Activated naive CD4-positive, alpha-beta T cell treated with anti-CD3 and anti-CD28 coated beads, Interleukin-2, amount 10 ng/mL, durations not matched to agents 7 days and 5 days (primary cell): ENCODE data around the gene CHD6.

ENCODE experiments used
- CTCF ChIA-PET: fragments of 350-600 bp; sonication (Branson Sonifier 250); formaldehyde crosslinking; loops from one replicate; lab custom pipeline; 2021; ENCODE audit warnings: antibody characterized with exemption; lab: Charles Lee
- DNase-seq: peaks from one replicate; pipeline ENCODE4 v3.0.0-alpha.2; 2020
- H3K27ac Mint-ChIP-seq: one replicate; pipeline ENCODE4 v1.8.0; 2021; ENCODE audit warnings: mild to moderate bottlenecking, moderate library complexity, mixed read lengths
- H3K27me3 Mint-ChIP-seq: one replicate; pipeline ENCODE4 v1.8.0; 2021; ENCODE audit warnings: mild to moderate bottlenecking, mixed read lengths
- H3K36me3 Mint-ChIP-seq: one replicate; pipeline ENCODE4 v1.8.0; 2021; ENCODE audit warnings: mixed read lengths
- H3K4me1 Mint-ChIP-seq: one replicate; pipeline ENCODE4 v1.8.0; 2021; ENCODE audit warnings: mixed read lengths
- H3K4me3 Mint-ChIP-seq: one replicate; pipeline ENCODE4 v1.8.0; 2021; ENCODE audit warnings: mild to moderate bottlenecking, moderate library complexity, mixed read lengths
- H3K9me3 Mint-ChIP-seq: one replicate; pipeline ENCODE4 v1.8.0; 2021; ENCODE audit warnings: mixed read lengths

CHD6 gene

DNA sequence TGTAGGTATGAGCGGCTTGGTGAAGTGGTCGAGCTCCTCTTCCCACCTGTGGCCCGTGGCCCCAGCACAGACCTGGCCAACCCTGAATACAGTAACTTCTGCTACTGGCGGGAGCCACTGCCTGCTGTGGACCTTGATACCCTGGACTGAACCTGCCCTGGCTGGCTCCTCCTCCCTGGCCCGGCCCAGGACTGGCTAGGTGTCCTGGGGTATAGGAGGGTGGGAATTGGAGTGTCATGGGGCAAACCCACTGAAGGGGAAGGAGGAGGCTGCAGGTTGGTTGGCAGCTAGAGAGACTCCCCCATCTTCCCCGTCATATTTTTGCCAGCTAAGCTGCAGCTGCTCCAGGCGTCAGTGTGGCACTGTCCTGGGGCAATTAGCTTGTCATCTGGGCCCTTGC, 259.5 kb downstream of the CHD6 start:
- CTCF ChIA-PET: no interaction called here
- DNase-seq: no peak
- Mint-ChIP-seq H3K27ac (no peak overlapping the region), H3K9me3 (no peaks in the 10 kb centered on the region), H3K36me3 (no peaks in the 10 kb centered on the region), H3K4me3 (no peak overlapping the region), H3K4me1 (no peaks in the 10 kb centered on the region), H3K27me3 (no peaks in the 10 kb centered on the region)

- no peaks in the 10 kb centered on the region for H3K9me3 Mint-ChIP-seq
- DNase-seq: no peak
- H3K27ac Mint-ChIP-seq: no peak overlapping the region
- no peak overlapping the region for H3K4me3 Mint-ChIP-seq
- CTCF ChIA-PET: no interaction called here
- no peaks in the 10 kb centered on the region for H3K36me3 Mint-ChIP-seq
- H3K4me1 Mint-ChIP-seq: no peaks in the 10 kb centered on the region
- no peaks in the 10 kb centered on the region for H3K27me3 Mint-ChIP-seq
Measured at GRCh38 chr20:41358230-41358629, 259.9 kb downstream of the CHD6 start.

DNA sequence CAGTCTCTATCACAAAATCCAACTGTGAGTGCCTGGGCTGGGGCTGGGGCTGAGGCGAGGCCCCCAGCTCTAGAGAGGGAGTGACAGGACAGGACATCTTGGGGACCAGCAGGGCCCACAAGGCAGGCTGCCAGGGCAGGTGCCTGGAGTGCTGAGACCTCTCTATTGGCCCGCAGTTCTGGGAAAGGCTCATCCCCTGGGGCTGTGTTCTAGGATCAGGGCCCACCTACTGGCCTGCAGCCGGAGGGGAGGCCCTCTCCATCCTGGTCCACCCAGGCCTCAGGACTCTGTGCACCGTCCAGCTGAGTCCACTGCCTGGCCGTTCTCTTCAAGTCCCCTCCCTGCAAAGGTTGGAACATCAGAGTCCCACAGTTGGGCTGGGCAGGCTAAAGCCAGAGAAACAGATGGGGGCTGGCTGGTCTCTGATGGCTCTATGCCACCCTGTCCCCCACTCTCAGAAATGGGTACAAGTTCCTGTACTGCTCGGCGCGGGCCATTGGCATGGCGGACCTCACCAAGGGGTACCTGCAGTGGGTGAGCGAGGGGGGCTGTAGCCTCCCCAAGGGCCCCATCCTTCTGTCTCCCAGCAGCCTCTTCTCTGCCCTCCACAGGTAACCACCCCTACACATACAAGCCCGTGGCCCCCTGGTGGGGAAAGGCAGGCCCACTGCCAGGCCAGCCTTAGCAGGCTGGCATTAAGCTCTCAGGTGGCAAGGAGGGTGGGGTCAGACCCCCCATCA, 260.6 kb downstream of the CHD6 start:
- no peak for DNase-seq
- no peak overlapping the region for H3K4me3 Mint-ChIP-seq
- no peaks in the 10 kb centered on the region for H3K9me3 Mint-ChIP-seq
- H3K36me3 Mint-ChIP-seq: no peaks in the 10 kb centered on the region
- no peak overlapping the region for H3K27ac Mint-ChIP-seq
- CTCF ChIA-PET: no interaction called here
- no peaks in the 10 kb centered on the region for H3K27me3 Mint-ChIP-seq
- no peaks in the 10 kb centered on the region for H3K4me1 Mint-ChIP-seq

- Mint-ChIP-seq H3K4me3 (no peak overlapping the region), H3K9me3 (no peaks in the 10 kb centered on the region), H3K4me1 (no peaks in the 10 kb centered on the region), H3K36me3 (no peaks in the 10 kb centered on the region), H3K27ac (no peak overlapping the region), H3K27me3 (no peaks in the 10 kb centered on the region)
- CTCF ChIA-PET: no interaction called here
- DNase-seq: no peak
Measured at GRCh38 chr20:41356951-41357350, 261.2 kb downstream of the CHD6 start.

DNA sequence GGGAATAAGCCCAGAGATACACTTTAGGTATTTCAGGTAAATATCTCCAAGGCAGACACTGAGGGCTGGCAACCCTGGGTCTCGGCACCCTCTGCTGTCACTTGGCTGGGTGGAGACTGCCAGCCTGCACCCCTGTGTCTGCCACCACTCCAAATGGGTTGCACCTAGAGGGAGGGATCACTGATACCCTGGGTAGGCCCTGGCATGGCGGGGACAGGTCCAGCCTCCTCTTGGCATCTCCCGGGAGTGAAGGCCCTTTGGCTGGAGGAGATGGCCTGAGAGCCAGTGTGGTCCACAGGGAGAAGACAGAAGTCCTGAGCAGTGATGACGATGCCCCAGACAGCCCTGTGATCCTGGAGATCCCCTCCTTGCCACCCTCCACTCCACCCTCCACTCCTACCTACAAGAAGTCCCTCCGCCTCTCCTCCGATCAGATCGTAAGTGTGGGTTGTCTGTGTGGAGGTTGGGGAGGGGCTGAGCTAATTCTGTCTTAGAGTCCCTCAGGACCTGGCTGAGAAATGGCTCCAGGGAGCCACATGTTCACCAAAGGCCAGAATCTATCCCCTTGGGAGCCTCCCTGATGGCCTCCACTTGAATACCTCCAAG, 262.5 kb downstream of the CHD6 start:
- no peak overlapping the region for H3K27ac Mint-ChIP-seq
- no peak for DNase-seq
- CTCF ChIA-PET: no interaction called here

GRCh38 chr20:41355192-41355591, 263.0 kb downstream of the CHD6 start:
- Mint-ChIP-seq H3K27me3 (peaks cover 4% of the 10 kb centered on the region), H3K4me3 (no peak overlapping the region), H3K9me3 (no peaks in the 10 kb centered on the region), H3K4me1 (no peaks in the 10 kb centered on the region), H3K36me3 (no peaks in the 10 kb centered on the region), H3K27ac (no peak overlapping the region)
- CTCF ChIA-PET: no interaction called here
- no peak for DNase-seq

More for the DNA sequence above, 262.5 kb downstream of the CHD6 start:
- Mint-ChIP-seq H3K4me3 (no peak overlapping the region), H3K9me3 (no peaks in the 10 kb centered on the region), H3K27me3 (no peaks in the 10 kb centered on the region), H3K36me3 (no peaks in the 10 kb centered on the region), H3K4me1 (no peaks in the 10 kb centered on the region)

- Mint-ChIP-seq H3K4me1 (no peaks in the 10 kb centered on the region), H3K9me3 (no peaks in the 10 kb centered on the region), H3K27ac (no peak overlapping the region), H3K4me3 (no peak overlapping the region), H3K27me3 (peaks cover 6% of the 10 kb centered on the region), H3K36me3 (no peaks in the 10 kb centered on the region)
- CTCF ChIA-PET: no interaction called here
- DNase-seq: no peak
Measured at GRCh38 chr20:41353530-41353929, 264.6 kb downstream of the CHD6 start.

DNA sequence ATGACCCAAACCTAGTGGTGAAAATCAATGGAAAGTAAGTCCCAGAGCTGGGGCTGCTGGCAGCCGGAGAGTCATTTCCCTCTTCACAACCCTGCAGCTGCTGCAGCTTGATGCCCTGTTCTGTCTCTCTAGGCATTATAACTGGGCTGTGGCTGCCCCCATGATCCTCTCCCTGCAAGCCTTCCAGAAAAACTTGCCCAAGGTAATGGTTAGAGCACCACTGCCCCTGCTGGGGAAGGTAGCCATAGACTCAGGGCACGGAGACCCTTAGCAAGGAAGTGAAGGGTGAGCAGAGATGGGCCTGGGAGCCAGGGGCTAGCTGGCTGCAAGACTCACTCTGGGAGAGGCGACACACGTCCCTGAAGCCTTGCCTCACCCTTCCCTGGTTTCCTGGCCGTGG, 265.5 kb downstream of the CHD6 start:
- no peaks in the 10 kb centered on the region for H3K36me3 Mint-ChIP-seq
- H3K4me3 Mint-ChIP-seq: no peak overlapping the region
- peaks cover 8% of the 10 kb centered on the region for H3K27me3 Mint-ChIP-seq
- CTCF ChIA-PET: interaction anchor here (0.6 kb wide), 1 partner anchor 384 kb away, joined by 3 read pairs; no protein-coding TSS in a partner anchor
- no peaks in the 10 kb centered on the region for H3K9me3 Mint-ChIP-seq
- H3K27ac Mint-ChIP-seq: no peak overlapping the region
- no peak for DNase-seq
- no peaks in the 10 kb centered on the region for H3K4me1 Mint-ChIP-seq

- no peak for DNase-seq
- CTCF ChIA-PET: interaction anchor here (0.6 kb wide), 1 partner anchor 383 kb away, joined by 3 read pairs; no protein-coding TSS in a partner anchor
- no peaks in the 10 kb centered on the region for H3K4me1 Mint-ChIP-seq
- H3K27ac Mint-ChIP-seq: no peak overlapping the region
- H3K9me3 Mint-ChIP-seq: no peaks in the 10 kb centered on the region
- no peak overlapping the region for H3K4me3 Mint-ChIP-seq
- peaks cover 8% of the 10 kb centered on the region for H3K27me3 Mint-ChIP-seq
- H3K36me3 Mint-ChIP-seq: no peaks in the 10 kb centered on the region
Measured at GRCh38 chr20:41352106-41352505, 266.1 kb downstream of the CHD6 start.
